Measurements from ENCODE around the gene SMIM45.

The SMIM45 gene

DNA sequence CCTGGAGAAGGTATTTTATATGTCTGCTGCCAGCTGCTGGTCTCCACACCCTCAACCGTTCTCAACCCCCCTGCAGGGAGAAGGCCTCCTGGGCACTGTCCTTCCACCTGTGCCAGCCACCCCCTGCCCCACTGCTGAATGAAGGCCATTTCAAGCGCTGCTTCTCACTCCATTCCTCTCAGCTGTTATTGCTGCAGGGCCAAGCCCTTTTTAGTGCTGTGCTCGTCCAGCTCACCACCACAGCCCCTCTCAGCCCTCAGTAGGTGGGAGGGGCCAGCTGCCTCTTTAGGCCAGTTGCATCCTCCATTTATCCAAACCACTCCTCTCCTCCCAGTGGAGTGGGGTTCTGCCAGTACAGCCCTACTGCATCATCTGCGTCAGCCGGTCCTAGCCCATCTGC is 44.9 kb downstream of the SMIM45 start:
- no peaks in the 10 kb centered on the region for H3K36me3 Mint-ChIP-seq (ENCODE audit: low read depth, unreplicated experiment)
- H3K27me3 Mint-ChIP-seq (ENCODE audit: unreplicated experiment) = peaks cover 4% of the 10 kb centered on the region
- no peaks in the 10 kb centered on the region for H3K9me3 Mint-ChIP-seq (ENCODE audit: unreplicated experiment)
- no peak for DNase-seq (ENCODE audit: low spot score)
- no peak overlapping the region for H3K4me3 Mint-ChIP-seq (ENCODE audit: unreplicated experiment)
- H3K4me1 Mint-ChIP-seq (ENCODE audit: unreplicated experiment) = no peaks in the 10 kb centered on the region
- TF ChIP-seq, protein P1, sequence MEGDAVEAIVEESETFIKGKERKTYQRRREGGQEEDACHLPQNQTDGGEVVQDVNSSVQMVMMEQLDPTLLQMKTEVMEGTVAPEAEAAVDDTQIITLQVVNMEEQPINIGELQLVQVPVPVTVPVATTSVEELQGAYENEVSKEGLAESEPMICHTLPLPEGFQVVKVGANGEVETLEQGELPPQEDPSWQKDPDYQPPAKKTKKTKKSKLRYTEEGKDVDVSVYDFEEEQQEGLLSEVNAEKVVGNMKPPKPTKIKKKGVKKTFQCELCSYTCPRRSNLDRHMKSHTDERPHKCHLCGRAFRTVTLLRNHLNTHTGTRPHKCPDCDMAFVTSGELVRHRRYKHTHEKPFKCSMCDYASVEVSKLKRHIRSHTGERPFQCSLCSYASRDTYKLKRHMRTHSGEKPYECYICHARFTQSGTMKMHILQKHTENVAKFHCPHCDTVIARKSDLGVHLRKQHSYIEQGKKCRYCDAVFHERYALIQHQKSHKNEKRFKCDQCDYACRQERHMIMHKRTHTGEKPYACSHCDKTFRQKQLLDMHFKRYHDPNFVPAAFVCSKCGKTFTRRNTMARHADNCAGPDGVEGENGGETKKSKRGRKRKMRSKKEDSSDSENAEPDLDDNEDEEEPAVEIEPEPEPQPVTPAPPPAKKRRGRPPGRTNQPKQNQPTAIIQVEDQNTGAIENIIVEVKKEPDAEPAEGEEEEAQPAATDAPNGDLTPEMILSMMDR (IDR thresholded peaks at IDR 0.05; ENCODE audit: unreplicated experiment) = no peak
- no peak overlapping the region for H3K27ac Mint-ChIP-seq (ENCODE audit: unreplicated experiment)

DNA sequence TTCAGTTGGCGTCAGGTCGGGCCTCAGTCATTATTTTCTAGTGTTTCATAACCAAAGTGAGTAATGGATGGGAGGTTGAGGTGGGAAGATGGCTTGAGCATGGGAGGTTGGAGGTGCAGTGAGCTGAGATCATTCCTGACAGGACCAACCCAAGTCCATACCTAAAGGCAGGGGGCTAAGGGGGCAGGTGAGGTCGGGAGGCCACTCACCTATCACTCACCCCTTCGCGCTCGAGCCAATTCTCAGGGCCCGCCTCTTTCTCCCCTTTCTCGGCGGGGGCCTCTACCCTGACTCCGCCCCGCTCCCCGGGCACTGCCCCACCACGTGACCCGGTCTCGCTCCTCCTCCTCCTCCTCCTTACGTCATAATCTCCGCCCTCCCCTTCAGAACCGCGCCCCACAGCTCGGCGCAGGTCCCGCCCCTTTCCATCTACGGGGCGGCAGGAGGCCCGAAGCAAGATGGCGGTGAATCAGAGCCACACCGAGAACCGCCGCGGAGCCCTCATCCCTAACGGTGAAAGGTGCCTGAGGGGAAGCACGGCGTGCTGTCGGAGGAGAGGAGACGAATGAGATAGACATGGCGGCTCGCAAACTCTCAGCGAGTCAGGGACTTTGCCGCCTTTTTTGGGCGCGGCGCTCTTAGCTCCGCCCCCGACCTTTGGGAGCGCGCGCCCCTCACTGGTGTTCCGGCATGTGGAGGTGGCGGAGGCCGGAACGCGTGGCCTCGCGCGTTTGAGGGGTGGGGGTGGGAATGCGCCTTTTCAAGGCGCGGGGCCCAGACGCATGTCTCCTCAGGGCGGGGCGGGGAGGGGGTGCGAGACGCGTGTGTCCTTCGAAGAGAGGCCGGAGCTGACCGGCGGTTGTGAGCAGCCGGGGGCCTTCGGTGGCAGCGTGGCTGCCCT is 46.7 kb downstream of the SMIM45 start, which contains the start of gene WBP2NL:
TSS of gene WBP2NL (plus strand) at position 428 of the 901 bp plus-strand sequence. CDS start at position 459, 31 bp downstream.
- Mint-ChIP-seq H3K4me1 (ENCODE audit: unreplicated experiment) (no peaks in the 10 kb centered on the region), H3K4me3 (ENCODE audit: unreplicated experiment) (no peak within 1 kb of the TSS), H3K27me3 (ENCODE audit: unreplicated experiment) (peaks cover 1% of the 10 kb centered on the region), H3K9me3 (ENCODE audit: unreplicated experiment) (no peaks in the 10 kb centered on the region), H3K36me3 (ENCODE audit: low read depth, unreplicated experiment) (no peaks in the 10 kb centered on the region), H3K27ac (ENCODE audit: unreplicated experiment) (peak within 1 kb of the TSS; percentile 4)
- TF ChIP-seq, protein P1 (IDR thresholded peaks at IDR 0.05; ENCODE audit: unreplicated experiment) = no peak
- no peak for DNase-seq (ENCODE audit: low spot score)

DNA sequence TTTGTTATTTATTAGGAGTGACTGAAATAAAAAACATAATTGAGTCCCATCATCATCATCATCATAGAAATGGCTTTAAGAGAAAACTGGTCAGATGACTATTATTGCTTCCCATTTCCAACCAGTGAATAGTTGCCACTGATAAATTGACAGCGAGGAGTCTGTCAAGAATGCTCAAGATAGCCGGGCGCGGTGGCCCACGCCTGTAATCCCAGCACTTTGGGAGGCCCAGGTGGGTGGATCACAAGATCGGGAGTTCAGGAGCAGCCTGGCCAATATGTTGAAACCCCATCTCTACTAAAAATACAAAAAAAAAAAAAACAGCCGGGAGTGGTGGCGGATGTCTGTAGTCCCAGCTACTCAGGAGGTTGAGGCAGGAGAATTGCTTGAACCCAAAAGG is 48.5 kb downstream of the SMIM45 start:
- Mint-ChIP-seq H3K36me3 (ENCODE audit: low read depth, unreplicated experiment) (no peaks in the 10 kb centered on the region), H3K9me3 (ENCODE audit: unreplicated experiment) (no peaks in the 10 kb centered on the region), H3K27ac (ENCODE audit: unreplicated experiment) (no peak overlapping the region), H3K4me1 (ENCODE audit: unreplicated experiment) (no peaks in the 10 kb centered on the region), H3K4me3 (ENCODE audit: unreplicated experiment) (no peak overlapping the region), H3K27me3 (ENCODE audit: unreplicated experiment) (peaks cover 1% of the 10 kb centered on the region)
- DNase-seq (ENCODE audit: low spot score) = no peak
- TF ChIP-seq, protein P1 (IDR thresholded peaks at IDR 0.05; ENCODE audit: unreplicated experiment) = no peak

- peaks cover 1% of the 10 kb centered on the region for H3K27me3 Mint-ChIP-seq (ENCODE audit: unreplicated experiment)
- H3K36me3 Mint-ChIP-seq (ENCODE audit: low read depth, unreplicated experiment) = no peaks in the 10 kb centered on the region
- no peak overlapping the region for H3K27ac Mint-ChIP-seq (ENCODE audit: unreplicated experiment)
- no peaks in the 10 kb centered on the region for H3K4me1 Mint-ChIP-seq (ENCODE audit: unreplicated experiment)
- H3K9me3 Mint-ChIP-seq (ENCODE audit: unreplicated experiment) = no peaks in the 10 kb centered on the region
- H3K4me3 Mint-ChIP-seq (ENCODE audit: unreplicated experiment) = no peak overlapping the region
- DNase-seq (ENCODE audit: low spot score) = no peak
- TF ChIP-seq, protein P1 (IDR thresholded peaks at IDR 0.05; ENCODE audit: unreplicated experiment) = no peak
Observed at GRCh38 chr22:42001121-42001520, 49.2 kb downstream of the SMIM45 start.

GRCh38 chr22:42001706-42002105 is 49.8 kb downstream of the SMIM45 start:
- no peak for DNase-seq (ENCODE audit: low spot score)
- H3K4me1 Mint-ChIP-seq (ENCODE audit: unreplicated experiment) = no peaks in the 10 kb centered on the region
- peaks cover 1% of the 10 kb centered on the region for H3K27me3 Mint-ChIP-seq (ENCODE audit: unreplicated experiment)
- TF ChIP-seq, protein P1 (IDR thresholded peaks at IDR 0.05; ENCODE audit: unreplicated experiment) = no peak
- no peaks in the 10 kb centered on the region for H3K9me3 Mint-ChIP-seq (ENCODE audit: unreplicated experiment)
- H3K4me3 Mint-ChIP-seq (ENCODE audit: unreplicated experiment) = no peak overlapping the region
- no peak overlapping the region for H3K27ac Mint-ChIP-seq (ENCODE audit: unreplicated experiment)
- no peaks in the 10 kb centered on the region for H3K36me3 Mint-ChIP-seq (ENCODE audit: low read depth, unreplicated experiment)
